Hepatocyte (in vitro differentiated cells): ENCODE measurements around the gene C16orf82.

Experiments
- EZH2phosphoT487 ChIP-seq: fragments of 200-600 bp; sonication (generic); IDR thresholded peaks from one replicate; pipeline ENCODE4 v1.6.1; 2018; ENCODE audit warnings: antibody characterized with exemption, mild to moderate bottlenecking, low read depth, moderate library complexity; ENCODE audit not compliant: unreplicated experiment, severe bottlenecking
- TF ChIP-seq, protein P1 (sequence below): fragments of 200-600 bp; sonication (generic); IDR thresholded peaks from 2 replicates; pipeline ENCODE4 v1.5.1; 2016; ENCODE audit warnings: antibody characterized with exemption, mild to moderate bottlenecking; ENCODE audit not compliant: poor library complexity

DNA sequence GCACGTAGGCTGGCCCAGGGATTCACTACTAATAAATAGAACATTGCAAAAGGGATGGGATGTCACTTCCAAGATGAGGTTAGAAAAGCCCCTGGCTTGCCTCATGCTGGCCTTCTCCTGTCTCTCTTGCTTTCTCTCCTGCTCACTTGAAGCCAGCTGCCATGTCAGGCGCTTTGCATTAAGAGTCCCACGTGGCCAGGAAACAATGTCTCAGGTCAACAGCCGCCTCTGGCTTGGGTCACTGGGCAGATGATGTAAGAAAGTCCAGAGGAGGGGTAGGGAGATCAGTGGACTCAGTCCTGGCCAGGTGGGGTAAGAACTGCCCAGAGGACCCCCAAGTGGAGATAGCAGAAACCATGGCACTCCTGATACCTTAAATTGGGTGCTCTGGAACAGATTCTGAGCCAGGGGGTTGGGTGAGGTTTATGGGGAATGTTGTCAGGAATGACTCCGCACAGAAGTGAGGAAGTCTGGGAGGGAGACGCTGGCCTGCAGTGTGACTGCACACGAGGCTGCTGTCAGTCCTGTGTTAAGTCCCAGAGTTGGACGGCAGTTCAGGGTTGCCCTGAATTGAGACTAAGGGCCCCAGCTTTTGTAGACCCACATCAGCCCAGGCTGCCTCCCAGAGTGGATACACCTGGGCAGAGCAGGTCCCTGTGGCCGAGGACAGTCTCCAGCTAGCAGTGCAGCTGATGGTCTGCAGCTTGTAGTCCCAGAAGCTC lies 17.7 kb downstream of the C16orf82 start:
- TF ChIP-seq, protein P1, sequence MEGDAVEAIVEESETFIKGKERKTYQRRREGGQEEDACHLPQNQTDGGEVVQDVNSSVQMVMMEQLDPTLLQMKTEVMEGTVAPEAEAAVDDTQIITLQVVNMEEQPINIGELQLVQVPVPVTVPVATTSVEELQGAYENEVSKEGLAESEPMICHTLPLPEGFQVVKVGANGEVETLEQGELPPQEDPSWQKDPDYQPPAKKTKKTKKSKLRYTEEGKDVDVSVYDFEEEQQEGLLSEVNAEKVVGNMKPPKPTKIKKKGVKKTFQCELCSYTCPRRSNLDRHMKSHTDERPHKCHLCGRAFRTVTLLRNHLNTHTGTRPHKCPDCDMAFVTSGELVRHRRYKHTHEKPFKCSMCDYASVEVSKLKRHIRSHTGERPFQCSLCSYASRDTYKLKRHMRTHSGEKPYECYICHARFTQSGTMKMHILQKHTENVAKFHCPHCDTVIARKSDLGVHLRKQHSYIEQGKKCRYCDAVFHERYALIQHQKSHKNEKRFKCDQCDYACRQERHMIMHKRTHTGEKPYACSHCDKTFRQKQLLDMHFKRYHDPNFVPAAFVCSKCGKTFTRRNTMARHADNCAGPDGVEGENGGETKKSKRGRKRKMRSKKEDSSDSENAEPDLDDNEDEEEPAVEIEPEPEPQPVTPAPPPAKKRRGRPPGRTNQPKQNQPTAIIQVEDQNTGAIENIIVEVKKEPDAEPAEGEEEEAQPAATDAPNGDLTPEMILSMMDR = no peak
- TF ChIP-seq EZH2phosphoT487 = no peak
